Colon (tissue), 2 donors: ENCODE results near the gene DOCK1.

Source experiments
- FAIRE-seq: peaks from 2 replicates; lab custom pipeline; 2012; peaks lifted over from hg19 to GRCh38; lab: Jason Lieb, UNC
- donor health status: control.
- donor health status: control.

DOCK1 gene

DNA sequence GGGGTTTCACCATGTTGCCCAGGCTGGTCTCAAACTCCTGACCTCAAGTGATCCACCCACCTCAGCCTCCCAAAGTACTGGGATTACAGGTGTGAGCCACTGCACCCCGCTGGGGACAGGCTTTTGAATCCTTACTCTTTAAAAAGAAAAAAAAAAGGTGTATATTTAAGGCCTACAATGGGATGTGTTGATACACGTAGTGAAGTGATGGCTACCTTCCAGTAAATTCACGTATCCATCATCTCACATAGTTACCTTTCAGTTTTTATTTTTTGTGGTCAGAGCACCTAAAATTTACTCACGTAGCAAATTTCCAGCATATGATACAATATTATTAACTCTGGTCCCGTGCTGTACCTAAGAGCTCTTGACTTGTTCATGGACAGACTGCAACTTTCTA, 410.7 kb downstream of the DOCK1 start:
- no peak for FAIRE-seq

- no peak for FAIRE-seq
Observed at GRCh38 chr10:127318396-127318795, 413.2 kb downstream of the DOCK1 start.

GRCh38 chr10:127319271-127319670, 414.0 kb downstream of the DOCK1 start:
- FAIRE-seq: no peak

DNA sequence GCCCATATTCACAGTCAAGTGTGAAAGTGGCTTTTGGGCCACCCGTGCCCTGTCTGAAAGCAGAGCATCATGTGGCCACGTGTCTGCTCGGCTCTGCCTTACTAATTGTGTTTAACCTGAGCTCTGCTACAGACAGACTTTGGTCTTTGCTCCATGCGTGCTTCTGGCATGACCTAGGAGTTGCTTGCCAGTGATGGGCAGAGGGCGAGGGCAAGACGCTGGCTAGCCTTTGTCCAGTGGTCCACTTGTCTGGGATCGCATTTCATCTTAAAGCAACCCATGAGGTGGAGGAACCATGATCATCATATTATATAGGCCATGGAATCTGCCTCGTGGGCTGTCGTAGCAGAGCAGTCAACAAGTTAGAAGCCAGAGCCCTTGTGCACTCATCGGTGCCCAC, 414.5 kb downstream of the DOCK1 start:
- FAIRE-seq: no peak

GRCh38 chr10:127320176-127320575, 414.9 kb downstream of the DOCK1 start:
- no peak for FAIRE-seq

DNA sequence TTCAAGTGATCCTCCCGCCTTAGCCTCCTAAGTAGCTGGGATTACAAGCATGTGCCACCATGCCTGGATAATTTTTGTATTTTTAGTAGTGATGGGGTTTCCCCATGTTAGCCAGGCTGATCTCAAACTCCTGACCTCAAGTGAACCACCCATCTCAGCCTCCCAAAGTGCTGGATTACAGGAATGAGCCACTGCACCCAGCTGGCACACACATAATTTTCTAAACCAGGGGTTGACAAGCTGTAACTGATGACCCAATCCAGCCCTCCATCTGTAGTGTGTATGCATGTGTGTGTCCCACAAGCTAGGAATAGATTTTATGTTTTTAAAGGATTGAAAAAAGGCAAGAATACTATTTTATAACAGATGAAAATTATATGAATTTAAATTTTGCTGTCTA, 417.1 kb downstream of the DOCK1 start:
- no peak for FAIRE-seq

DNA sequence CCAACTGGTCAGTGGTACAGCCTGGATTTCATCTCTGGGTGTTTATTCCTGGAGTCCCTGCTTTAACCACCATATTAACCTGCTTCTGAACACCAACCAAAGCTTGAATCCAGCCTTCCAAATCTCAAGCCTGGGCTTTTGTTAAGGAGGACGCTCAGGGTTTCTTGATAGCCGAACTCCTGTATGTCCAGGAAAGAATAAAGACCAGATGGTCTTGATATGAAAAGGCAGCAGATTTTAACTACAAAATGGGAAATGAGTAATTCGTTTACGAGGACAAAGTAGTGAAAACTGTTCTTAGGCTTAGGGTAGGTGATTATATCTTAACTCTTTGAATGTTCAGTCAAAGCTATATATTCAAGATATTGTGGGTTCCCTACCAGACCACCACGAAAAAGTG, 420.3 kb downstream of the DOCK1 start:
- no peak for FAIRE-seq

DNA sequence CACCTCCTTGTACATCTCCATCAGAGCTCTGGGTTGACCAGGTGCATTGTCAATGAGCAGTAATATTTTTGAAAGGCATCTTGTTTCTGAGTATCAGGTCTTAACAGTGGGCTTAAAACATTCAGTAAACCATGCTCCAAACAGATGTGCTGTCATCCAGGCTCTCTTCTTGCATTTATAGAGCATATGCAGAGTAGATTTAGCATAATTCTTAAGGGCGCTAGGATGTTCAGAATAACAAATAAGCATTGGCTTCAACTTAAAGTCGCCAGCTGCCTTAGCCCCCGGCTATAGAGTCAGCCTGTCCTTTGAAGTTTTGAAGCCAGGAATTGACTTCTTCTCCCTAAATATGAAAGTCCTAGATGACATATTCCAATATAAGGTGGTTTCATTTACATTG, 421.7 kb downstream of the DOCK1 start:
- no peak for FAIRE-seq

GRCh38 chr10:127331696-127332095, 426.5 kb downstream of the DOCK1 start:
- no peak for FAIRE-seq

DNA sequence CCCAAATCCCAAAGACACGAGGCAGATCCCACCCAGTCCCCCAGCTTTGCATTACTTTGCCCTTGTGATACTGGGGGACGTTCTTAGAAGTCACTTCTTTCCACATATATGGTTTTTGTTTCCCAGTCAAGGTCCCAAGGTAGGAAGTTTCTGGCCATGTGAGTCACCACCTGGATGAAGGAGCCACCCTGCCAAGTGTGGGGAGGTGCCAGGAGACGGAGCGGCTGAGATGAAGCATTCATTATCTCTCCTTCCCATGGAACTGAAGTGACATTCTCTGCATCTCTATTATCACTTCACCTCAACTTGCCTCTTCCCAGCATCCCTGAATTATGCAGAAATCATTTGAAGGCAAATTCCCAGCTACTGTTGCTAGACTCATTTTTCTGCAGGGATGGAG, 427.4 kb downstream of the DOCK1 start:
- FAIRE-seq: no peak

GRCh38 chr10:127337801-127338200, 432.6 kb downstream of the DOCK1 start:
- FAIRE-seq: no peak

GRCh38 chr10:127338399-127339110, 433.3 kb downstream of the DOCK1 start:
- no peak for FAIRE-seq

- FAIRE-seq: no peak
Observed at GRCh38 chr10:127343821-127344220, 438.6 kb downstream of the DOCK1 start.

DNA sequence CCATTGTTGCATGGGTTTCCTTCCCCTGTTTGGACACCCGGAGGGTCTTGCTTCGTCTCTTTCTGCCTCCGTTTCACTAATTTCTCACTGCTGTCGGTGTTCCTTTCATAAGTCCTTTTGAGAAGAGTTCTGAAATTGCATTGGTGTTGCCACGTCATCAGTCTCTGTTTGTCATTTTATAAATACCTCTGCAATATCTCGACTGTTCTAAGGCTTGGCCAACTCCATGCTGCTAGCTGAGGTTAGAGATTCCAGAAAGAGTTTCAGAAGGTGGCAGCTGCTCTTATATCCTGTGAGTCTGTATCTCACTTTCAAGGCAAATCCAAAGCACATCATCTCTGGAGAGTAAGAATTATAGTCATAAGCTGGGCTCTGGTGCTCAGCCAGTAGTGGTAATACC, 439.1 kb downstream of the DOCK1 start:
- FAIRE-seq: no peak

DNA sequence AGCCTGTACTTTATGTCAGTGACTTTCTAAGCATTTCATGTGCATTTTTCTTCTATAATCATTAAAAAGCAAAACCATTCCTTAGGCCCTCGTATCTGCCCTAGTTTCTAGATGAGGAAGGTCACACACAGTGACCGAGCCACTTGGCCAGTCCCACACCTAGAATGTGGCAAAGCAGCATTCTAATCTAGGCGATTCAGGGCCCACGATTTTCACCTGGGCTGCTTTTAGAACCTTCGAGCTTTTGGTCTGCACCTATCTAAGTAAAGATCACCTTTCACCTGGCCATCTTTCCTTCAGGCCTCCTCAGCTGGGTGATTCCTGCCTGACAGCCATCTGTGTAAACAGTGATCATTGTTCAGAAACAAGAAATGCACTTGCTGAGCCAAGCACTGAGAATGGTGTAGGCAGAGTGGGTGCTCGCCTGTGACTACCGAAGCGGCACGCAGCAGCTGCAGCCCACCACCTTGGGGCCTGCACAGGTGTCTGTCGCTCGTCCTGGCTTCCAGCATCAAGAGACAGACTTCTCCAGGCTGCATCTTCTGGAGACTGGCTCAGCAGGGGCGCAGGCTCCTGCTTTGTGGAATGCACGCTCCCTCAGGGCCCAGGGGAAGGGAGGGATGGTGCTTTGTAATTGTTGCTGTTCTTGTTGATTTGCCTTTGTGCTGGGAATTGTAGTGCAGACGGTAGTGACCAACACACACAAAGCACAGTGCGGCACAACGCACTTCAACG, 440.2 kb downstream of the DOCK1 start:
- FAIRE-seq: no peak

DNA sequence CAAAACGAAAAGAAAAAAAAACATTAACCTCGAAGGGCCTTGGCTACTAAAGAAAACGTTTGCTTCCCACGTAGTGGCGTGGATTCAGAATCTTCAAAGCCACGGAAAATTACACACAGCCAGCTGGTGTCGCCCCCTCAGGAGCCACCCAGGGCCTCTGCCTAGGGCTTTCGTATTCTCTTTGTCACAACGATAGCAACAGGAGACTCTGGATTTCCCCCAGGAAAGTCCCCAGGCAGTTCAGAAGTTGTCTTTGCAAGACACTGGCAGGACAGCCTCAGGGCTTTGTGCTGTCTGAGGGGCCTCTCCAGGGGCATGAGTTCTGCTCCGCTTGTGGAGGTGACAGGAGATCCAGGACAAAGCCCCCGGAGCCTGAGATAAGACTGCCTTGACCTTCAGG, 441.4 kb downstream of the DOCK1 start:
- no peak for FAIRE-seq

DNA sequence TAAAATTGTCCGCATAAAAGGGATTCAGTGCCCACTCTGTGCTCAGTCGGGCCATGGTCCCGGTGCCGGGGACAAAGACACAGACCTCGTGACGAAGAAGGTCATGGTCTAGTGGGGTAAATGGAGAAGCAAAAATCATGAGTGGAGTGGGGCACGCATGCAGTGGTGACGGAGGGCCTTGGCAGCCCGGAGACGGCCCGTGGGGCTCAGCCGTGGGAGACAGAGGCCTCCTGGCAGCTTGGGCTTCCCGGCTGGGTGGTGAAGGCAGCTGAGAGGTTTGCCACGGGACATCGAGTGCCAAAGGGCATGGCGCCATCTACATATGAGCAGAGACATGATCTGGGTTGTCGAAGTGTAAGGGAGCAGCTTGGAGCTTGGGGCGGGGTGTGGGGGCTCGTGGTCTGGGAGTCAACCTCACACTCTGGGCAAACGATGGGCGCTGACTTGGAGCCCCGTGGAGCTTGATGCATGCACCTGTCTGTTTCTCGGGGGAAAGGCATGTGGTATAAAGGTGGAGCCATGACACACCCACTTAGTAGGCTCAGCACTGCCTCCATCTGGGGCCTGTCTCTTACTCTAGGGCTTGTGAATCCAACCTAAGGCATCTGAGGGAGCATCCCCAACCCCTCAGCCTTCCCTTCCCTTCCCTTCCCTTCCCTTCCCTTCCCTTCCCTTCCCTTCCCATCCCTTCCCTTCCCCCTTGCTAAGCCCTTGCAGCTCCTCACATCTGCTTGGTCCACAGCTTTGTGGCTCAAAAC, 442.2 kb downstream of the DOCK1 start:
- FAIRE-seq: no peak

DNA sequence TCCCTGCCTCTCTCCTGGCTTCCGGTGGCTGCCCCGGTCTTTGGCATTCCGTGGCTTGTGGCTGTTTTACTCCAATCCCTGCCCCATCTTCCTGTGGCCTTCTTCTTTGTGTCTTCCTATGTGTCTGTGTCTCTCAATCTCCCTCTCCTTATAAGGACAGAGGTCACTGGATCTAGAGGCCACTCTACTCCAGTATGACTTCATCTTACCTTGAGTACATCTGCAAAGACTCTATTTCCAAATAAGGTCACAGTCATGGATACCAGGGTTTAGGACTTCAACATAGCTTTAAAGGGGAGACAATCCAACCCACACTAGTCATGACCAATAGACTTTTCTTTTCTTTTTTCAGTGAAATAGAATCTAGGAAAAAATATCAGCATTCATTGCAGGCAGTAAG, 444.5 kb downstream of the DOCK1 start:
- no peak for FAIRE-seq

- FAIRE-seq: no peak
Observed at GRCh38 chr10:127351542-127351941, 446.3 kb downstream of the DOCK1 start.

DNA sequence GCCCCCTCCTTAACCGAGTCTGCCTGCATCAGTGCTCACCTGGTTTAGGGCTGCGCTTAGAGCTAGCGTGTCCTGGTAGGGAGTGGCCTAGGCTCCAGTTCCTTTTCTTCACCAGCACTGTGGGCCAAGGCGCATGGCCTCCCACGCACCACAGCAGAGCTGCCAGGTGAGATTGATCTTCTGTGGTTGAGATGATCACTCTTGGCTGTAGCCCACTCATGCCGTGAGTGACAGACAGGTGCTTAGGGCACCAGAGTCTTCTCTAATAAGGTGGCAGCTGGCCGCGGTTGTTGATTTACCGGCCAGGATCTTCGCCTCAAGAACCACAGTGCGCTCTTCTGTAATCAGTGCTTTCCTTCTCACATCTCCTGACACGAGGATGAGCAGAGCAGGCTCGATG, 448.3 kb downstream of the DOCK1 start:
- FAIRE-seq: no peak

DNA sequence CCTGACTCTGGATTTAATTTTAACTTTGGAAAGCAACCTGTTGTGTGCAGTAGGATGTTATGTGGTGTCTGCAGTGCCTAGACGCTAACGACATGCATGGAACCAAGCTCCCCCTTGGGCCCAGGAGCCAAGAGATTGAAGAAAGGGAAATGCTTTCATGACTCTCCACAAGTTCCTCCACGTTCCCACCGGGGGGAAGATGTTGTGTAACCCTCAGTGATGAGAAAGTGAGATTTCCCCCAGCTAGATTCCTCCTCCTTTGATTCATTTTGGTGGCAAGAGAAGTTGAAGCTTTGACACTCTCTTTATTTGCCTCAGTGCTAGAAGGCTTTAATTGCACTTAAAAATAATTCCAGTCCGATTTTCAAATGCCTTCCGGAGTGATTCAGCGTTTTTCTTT, 449.0 kb downstream of the DOCK1 start:
- FAIRE-seq: no peak

GRCh38 chr10:127354992-127355391, 449.8 kb downstream of the DOCK1 start:
- no peak for FAIRE-seq

- FAIRE-seq: no peak
Observed at GRCh38 chr10:127356360-127356759, 451.1 kb downstream of the DOCK1 start.
